Stimulated activated CD4-positive, alpha-beta T cell treated with anti-CD3 and anti-CD28 coated beads, Interleukin-1b, Interleukin-23, amount 100 ng/mL, for 48 hours (primary cell): Measurements from ENCODE around the gene PTMS.

Experiments
- DNase-seq: peaks from one replicate; pipeline ENCODE4 v3.0.0-alpha.2; 2020

PTMS gene

GRCh38 chr12:6772726-6773589 is 6.8 kb downstream of the PTMS start:
- DNase-seq, result no peak

GRCh38 chr12:6773590-6774351 is 7.6 kb downstream of the PTMS start:
- DNase-seq, result no peak

- DNase-seq, result no peak
Measured at GRCh38 chr12:6774499-6775062, 8.4 kb downstream of the PTMS start.

- DNase-seq, result no peak
Measured at GRCh38 chr12:6775185-6776174, 9.3 kb downstream of the PTMS start.

- DNase-seq, result no peak
Measured at GRCh38 chr12:6777386-6777785, 11.2 kb downstream of the PTMS start.

GRCh38 chr12:6778217-6778573 is 12.0 kb downstream of the PTMS start:
- DNase-seq, result no peak

GRCh38 chr12:6778574-6779550 is 12.7 kb downstream of the PTMS start:
- peak; percentile 88 for DNase-seq

- no peak for DNase-seq
Measured at GRCh38 chr12:6779708-6780432, 13.7 kb downstream of the PTMS start.

GRCh38 chr12:6780573-6780972 is 14.4 kb downstream of the PTMS start:
- no peak for DNase-seq

GRCh38 chr12:6782119-6782518 is 16.0 kb downstream of the PTMS start:
- no peak for DNase-seq

- no peak for DNase-seq
Measured at GRCh38 chr12:6782850-6783566, 16.8 kb downstream of the PTMS start.

- DNase-seq, result no peak
Measured at GRCh38 chr12:6783828-6784227, 17.7 kb downstream of the PTMS start.

- no peak for DNase-seq
Measured at GRCh38 chr12:6784296-6784695, 18.1 kb downstream of the PTMS start.

GRCh38 chr12:6784761-6785160 is 18.6 kb downstream of the PTMS start:
- no peak for DNase-seq

- DNase-seq, result no peak
Measured at GRCh38 chr12:6786416-6787094, 20.4 kb downstream of the PTMS start.

- no peak for DNase-seq
Measured at GRCh38 chr12:6787309-6787708, 21.1 kb downstream of the PTMS start.

- peak; percentile 89 for DNase-seq
Measured at GRCh38 chr12:6788972-6789924, 23.1 kb downstream of the PTMS start, which contains the start of gene CD4. Gene CD4 (plus strand): TSS chr12:6789528. CDS start chr12:6800139, 10,611 bp downstream.
